ENCODE measurements around the gene PDXK. TPM values are rescaled to one million over a fixed set of nuclear protein-coding genes. Genes with fewer than 3 reads are reported as not detected.
A peak's percentile ranks its signal among the peaks of the same experiment; 100 is the strongest.

The PDXK gene
- total and polyA plus RNA-seq, 2 of the 13 experiments (the other 11 are each of a cell fraction or from before 2014, with no cell fraction given), result 114 to 184 TPM

DNA sequence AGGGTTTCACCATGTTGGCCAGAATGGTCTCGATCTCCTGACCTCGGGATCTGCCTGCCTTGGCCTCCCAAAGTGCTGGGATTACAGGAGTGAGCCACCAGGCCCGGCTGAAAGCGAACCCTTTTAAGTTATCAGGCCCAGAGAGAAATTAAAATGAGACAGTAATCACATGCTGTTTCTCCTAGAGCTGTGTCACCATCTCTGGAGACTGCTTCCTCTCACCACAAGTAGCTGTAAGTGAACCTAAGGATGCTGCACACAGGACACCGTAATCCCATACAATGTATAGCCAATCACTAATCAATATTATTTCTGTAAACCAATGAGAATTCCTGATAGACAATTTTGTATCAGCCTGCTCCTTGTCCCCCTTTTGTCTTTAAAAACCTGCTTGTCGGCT lies 62.9 kb downstream of the PDXK start:
- Histone ChIP-seq H3K36me3 (replicated peaks in 1 of 2; ENCODE audit: control insufficient read depth in 1 of 2, insufficient read depth in 2 of 2, low read length in 2 of 2) (no peaks in the 10 kb centered on the region), H2AFZ (ENCODE audit: low read length) (no peak overlapping the region), H3K79me2 (ENCODE audit: insufficient read depth, low read length) (no peaks in the 10 kb centered on the region), H3K4me3 (replicated peaks in 1 of 3; ENCODE audit: insufficient read depth in 1 of 3, low read depth in 2 of 3, low read length in 3 of 3) (no peak overlapping the region), H3K27ac (ENCODE audit: extremely low read length, insufficient read depth, low read length) (no peak overlapping the region), H4K20me1 (ENCODE audit: insufficient read depth, low read length) (no peaks in the 10 kb centered on the region), H3K4me1 (ENCODE audit: insufficient read depth, low read length) (peaks cover 77% of the 10 kb centered on the region), H3K4me2 (ENCODE audit: low read depth, low read length) (no peak overlapping the region), H3K27me3 (ENCODE audit: control insufficient read depth in 1 of 2, insufficient read depth in 2 of 2, low read length in 2 of 2) (no peaks in the 10 kb centered on the region), H3K9ac (ENCODE audit: insufficient read depth, low read depth, low read length) (no peak overlapping the region), H3K9me3 (ENCODE audit: low read length) (no peaks in the 10 kb centered on the region)
- FAIRE-seq, result no peak
- ATAC-seq, result no peak
- ChIA-PET CTCF (ENCODE audit: low intra/inter-chr PET ratio, low total read pairs) (no interaction called here), POLR2A (no interaction called here)
- no TSS peak for BruUV-seq (replicated peaks)
- no peak for DNase-seq (ENCODE audit: low spot score)
- 92% methylated on average over 6 of the region's 6 CpGs for WGBS (ENCODE audit: low lambda C conversion rate)
- TF ChIP-seq, protein P1, sequence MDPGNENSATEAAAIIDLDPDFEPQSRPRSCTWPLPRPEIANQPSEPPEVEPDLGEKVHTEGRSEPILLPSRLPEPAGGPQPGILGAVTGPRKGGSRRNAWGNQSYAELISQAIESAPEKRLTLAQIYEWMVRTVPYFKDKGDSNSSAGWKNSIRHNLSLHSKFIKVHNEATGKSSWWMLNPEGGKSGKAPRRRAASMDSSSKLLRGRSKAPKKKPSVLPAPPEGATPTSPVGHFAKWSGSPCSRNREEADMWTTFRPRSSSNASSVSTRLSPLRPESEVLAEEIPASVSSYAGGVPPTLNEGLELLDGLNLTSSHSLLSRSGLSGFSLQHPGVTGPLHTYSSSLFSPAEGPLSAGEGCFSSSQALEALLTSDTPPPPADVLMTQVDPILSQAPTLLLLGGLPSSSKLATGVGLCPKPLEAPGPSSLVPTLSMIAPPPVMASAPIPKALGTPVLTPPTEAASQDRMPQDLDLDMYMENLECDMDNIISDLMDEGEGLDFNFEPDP (CRISPR knock-in tag; conservative IDR thresholded peaks at IDR 0.05), result no peak
- no peak for TF ChIP-seq ESRRA (CRISPR knock-in tag; IDR thresholded peaks at IDR 0.05; ENCODE audit: low read depth)
- in situ Hi-C loops (cut with HindIII; ENCODE audit: extremely low pct_ligation_motif_present, low pct_unique_long_range_greater_than_20kb) (no loop called here), intact Hi-C loops (cut with micrococcal nuclease; ENCODE audit: unreplicated experiment) (no loop called here)

DNA sequence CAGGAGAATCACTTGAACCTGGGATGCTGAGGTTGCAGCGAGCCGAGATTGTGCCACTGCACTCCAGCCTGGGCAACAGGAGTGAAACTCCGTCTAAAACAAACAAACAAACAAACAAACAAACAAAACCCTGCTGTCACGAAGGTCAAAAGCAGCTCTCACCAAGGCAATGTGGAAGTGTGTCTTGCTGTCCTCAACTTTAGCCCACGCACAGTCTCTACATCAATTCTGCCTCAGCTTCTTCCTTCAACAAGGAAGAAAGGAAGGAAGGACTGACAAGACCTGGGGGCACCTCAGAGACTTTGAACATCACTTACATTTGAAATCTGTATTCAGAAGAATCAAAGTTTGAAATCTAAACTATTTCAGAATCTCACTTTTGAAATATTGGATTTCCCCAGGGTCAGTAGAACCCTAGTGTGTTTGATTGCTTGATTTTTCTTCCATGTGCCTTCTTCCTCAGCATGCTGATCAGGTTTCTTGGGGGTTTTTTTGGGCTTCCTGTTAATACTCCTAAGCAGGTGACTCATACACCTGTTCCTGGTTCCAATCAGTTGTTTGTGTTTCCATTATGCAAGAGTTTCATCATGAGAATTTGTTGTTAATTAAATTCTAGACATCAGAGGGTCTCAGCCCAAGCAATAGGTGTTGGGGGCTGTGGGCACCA lies 63.6 kb downstream of the PDXK start:
- no TSS peak for BruUV-seq (replicated peaks)
- POLR2A ChIA-PET, result interaction anchor here (0.7 to 1.6 kb wide), 3 partner anchors 9 to 54 kb away, joined by 3 to 18 read pairs (median 4); no protein-coding TSS in a partner anchor
- Histone ChIP-seq H3K9me3 (ENCODE audit: low read length) (no peaks in the 10 kb centered on the region), H3K4me1 (ENCODE audit: insufficient read depth, low read length) (peaks cover 73% of the 10 kb centered on the region), H2AFZ (ENCODE audit: low read length) (no peak overlapping the region), H3K9ac (ENCODE audit: insufficient read depth, low read depth, low read length) (0 out of 2 replicates have a peak overlapping the region, but pooled peaks have one; percentile 1), H3K36me3 (replicated peaks in 1 of 2; ENCODE audit: control insufficient read depth in 1 of 2, insufficient read depth in 2 of 2, low read length in 2 of 2) (no peaks in the 10 kb centered on the region), H3K27ac (ENCODE audit: extremely low read length, insufficient read depth, low read length) (peak overlapping the region; percentile 76), H3K4me2 (ENCODE audit: low read depth, low read length) (peak overlapping the region; percentile 62), H3K4me3 (replicated peaks in 1 of 3; ENCODE audit: insufficient read depth in 1 of 3, low read depth in 2 of 3, low read length in 3 of 3) (peak overlapping the region in 1 of 3 experiments; percentile 41; a peak in 2 of 6 replicates), H3K27me3 (ENCODE audit: control insufficient read depth in 1 of 2, insufficient read depth in 2 of 2, low read length in 2 of 2) (no peaks in the 10 kb centered on the region), H4K20me1 (ENCODE audit: insufficient read depth, low read length) (no peaks in the 10 kb centered on the region), H3K79me2 (ENCODE audit: insufficient read depth, low read length) (no peaks in the 10 kb centered on the region)
- CTCF ChIA-PET (ENCODE audit: low intra/inter-chr PET ratio, low total read pairs), result no interaction called here
- ATAC-seq (no peak), DNase-seq (ENCODE audit: low spot score) (no peak), FAIRE-seq (no peak)
- 54% methylated on average over 5 of the region's 5 CpGs for WGBS (ENCODE audit: low lambda C conversion rate)
- intact Hi-C loops (cut with micrococcal nuclease; ENCODE audit: unreplicated experiment), result no loop called here
- no peak for TF ChIP-seq NFIC (IDR thresholded peaks at IDR 0.05; ENCODE audit: low read length)
- TF ChIP-seq ZNF3 (CRISPR knock-in tag; IDR thresholded peaks at IDR 0.05), result no peak
- TF ChIP-seq ZIK1 (CRISPR knock-in tag; IDR thresholded peaks at IDR 0.05; ENCODE audit: borderline replicate concordance, low read depth), result no peak
- TF ChIP-seq SIX1 (CRISPR knock-in tag; IDR thresholded peaks at IDR 0.05; ENCODE audit: borderline replicate concordance), result peak; percentile 2; the same call in 1 of the 2 replicates
- 0 out of 2 replicates have a peak, but pooled peaks have one; percentile 3 for TF ChIP-seq GFI1 (CRISPR knock-in tag; IDR thresholded peaks at IDR 0.05; ENCODE audit: borderline replicate concordance)
- TF ChIP-seq CCDC6 (CRISPR knock-in tag; IDR thresholded peaks at IDR 0.05), result no peak
- no peak for TF ChIP-seq ARNT2 (CRISPR knock-in tag; IDR thresholded peaks at IDR 0.05; ENCODE audit: low read depth)
- peak; percentile 41; the same call in 1 of the 2 replicates for TF ChIP-seq FOXA1 (IDR thresholded peaks at IDR 0.05)
- no peak for TF ChIP-seq FOXA1 (CRISPR knock-in tag; IDR thresholded peaks at IDR 0.05)
- no peak for TF ChIP-seq PCBP2 (optimal IDR thresholded peaks at IDR 0.05; ENCODE audit: low read depth, low read length, poor library complexity, severe bottlenecking)
- TF ChIP-seq TBL1XR1 (IDR thresholded peaks at IDR 0.05; ENCODE audit: borderline replicate concordance, low read length, partially characterized antibody), result no peak
- in situ Hi-C loops (cut with HindIII; ENCODE audit: extremely low pct_ligation_motif_present, low pct_unique_long_range_greater_than_20kb), result no loop called here

Measured in HepG2 (cell line).